IPS DF 4.7 (cell line): Measurements from ENCODE around the gene SORL1-AS1.
"Not testable (repeated sequence)": the region's sequence is repeated elsewhere in the genome, so short reads cannot be mapped to it uniquely, and the experiment has no call there.

Source experiments
- DNase-seq: peaks from one replicate; pipeline ENCODE4 v3.0.0-alpha.2; 2013; ENCODE audit warnings: low spot score; ENCODE audit errors: extremely low read depth

Gene SORL1-AS1

GRCh38 chr11:121452609-121453150, at the start of gene SORL1-AS1:
Gene SORL1-AS1 (minus strand): TSS chr11:121452967.
- no peak for DNase-seq

DNA sequence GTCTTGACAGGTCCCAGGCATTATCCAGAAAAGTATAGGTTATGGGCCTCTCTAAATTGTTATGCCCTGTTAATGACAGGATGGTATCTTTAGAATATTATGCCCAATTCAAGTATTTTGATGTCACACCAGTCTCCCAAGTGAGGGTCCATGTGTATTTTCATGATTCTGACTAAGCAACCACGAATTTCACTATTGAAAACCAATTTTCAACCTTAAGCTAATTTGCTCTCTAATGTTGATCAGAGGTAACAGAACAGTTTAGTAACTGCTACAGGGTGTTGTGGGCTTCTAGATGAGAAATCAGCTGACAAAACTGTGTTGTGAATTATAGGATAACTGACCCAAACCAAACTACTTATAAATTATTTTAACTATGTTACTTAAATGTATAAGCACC, 48.0 kb upstream of the SORL1-AS1 start:
- DNase-seq: no peak

GRCh38 chr11:121500275-121500674, 47.5 kb upstream of the SORL1-AS1 start:
- no peak for DNase-seq

- no peak for DNase-seq
Observed at GRCh38 chr11:121499405-121499804, 46.6 kb upstream of the SORL1-AS1 start.

GRCh38 chr11:121497176-121497998, 44.6 kb upstream of the SORL1-AS1 start:
- DNase-seq: no peak

DNA sequence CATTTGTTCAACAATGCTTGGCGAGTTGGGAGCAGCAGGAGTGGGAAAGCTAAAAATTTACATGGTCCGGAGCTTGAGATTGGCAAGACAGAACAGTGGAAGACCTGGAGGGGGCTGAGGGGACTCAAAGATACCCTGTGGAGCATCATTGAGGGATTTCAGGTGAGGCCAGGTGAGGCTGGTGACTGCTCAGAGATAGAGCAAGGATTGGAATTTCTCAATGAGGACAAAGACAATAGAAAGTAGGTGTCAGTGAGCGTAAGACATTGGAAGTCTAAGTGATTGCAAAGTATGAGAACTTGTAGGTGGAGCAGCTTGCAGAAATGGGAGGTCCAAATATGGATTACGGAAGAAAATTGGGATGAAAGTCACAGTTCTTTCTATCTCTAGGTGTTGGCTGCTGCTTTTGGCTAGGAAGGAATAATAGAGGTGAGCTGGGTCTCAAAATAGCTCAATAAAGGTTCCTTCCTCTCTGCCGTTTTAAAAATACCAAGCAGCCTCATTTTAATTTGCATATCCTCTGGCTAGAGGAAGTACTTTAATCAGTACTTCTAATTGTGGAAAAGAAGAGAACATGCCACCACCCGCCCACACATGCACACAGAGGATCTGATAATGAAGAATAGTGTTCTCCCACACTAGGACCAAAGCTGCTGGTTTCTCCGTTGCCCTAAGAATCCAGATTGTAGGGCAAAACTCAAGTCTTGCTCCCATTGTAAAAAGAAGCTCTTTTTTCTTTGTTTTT, 41.8 kb upstream of the SORL1-AS1 start:
- no peak for DNase-seq

- no peak for DNase-seq
Observed at GRCh38 chr11:121489823-121490222, 37.1 kb upstream of the SORL1-AS1 start.

DNA sequence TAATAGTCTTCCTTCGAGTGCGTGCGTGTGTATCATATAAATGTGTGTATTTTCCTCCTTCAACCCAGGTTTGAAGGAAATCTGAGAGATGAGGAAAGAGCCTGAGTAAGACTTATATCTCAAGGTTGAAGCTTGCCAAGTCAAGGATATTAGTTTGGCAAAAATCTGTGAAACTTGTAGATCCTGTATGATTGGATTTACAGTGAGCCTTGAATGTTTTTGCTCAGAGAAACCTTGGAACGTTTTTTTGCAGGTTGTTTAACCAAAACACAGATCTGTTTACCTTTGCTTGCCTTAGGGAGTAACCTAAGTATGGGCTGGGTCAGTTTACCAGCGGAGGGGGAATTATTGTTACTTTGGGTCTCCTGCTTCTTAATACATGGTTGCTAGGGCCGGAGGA, 35.9 kb upstream of the SORL1-AS1 start:
- no peak for DNase-seq

- DNase-seq: no peak
Observed at GRCh38 chr11:121488170-121488569, 35.4 kb upstream of the SORL1-AS1 start.

- DNase-seq: no peak
Observed at GRCh38 chr11:121487191-121487590, 34.4 kb upstream of the SORL1-AS1 start.

DNA sequence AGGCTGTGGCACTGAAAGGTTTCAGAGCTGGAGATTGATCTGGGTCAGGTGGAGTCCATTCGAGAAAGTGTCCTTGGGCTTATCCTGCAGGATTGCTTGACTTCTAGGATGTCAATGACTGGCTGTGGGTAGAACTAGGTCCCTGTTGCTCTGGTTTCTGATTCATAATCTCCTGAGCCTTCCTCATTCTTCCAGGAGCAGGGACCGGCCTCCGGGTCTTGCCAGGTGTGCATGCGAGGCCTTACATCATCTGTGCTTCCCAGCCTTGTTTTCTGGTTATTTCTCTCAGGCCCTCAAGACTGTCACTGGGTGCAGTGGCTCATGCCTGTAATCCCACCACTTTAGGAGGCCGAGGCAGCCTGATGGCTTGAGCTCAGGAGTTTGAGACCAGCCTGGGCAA, 33.3 kb upstream of the SORL1-AS1 start:
- DNase-seq: no peak

GRCh38 chr11:121485216-121485615, 32.4 kb upstream of the SORL1-AS1 start:
- DNase-seq: no peak

DNA sequence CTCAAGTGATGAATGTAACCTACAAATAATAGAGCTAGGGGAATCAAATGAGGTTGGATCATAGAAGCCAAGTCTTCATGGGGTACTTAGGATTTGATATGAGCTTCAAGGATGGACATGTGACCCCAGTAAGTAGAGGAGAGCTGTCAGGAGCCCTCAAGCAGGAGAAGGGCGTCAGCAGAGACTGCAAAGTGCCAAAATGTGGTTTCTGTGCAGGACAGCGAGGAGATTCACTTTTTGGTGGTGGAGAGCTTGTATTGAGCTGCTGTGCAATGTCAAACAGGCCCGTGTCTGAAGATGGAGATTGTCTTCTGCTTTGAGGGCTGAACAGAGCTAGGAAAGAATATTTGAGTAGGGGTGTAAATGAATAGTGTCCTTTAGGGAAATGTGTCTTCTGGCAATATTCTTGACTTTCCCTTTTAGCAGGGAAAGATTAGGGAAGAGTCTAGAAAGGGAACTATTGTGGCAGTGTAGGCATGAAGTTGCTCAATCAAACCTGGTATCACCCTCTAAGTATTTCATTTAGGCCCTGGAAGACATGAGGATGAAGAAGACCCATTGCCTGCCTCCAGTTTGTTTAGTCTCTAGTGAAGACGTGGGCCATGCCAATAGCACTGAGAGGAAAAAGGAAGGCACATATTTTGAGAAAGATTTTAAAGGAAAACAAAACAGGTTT, 31.2 kb upstream of the SORL1-AS1 start:
- no peak for DNase-seq

- DNase-seq: no peak
Observed at GRCh38 chr11:121482231-121483129, 29.7 kb upstream of the SORL1-AS1 start.

GRCh38 chr11:121481484-121482230, 28.9 kb upstream of the SORL1-AS1 start:
- not testable (repeated sequence) for DNase-seq

GRCh38 chr11:121479698-121480238, 27.0 kb upstream of the SORL1-AS1 start:
- DNase-seq: no peak

GRCh38 chr11:121478895-121479697, 26.3 kb upstream of the SORL1-AS1 start:
- peak; percentile 80 for DNase-seq

GRCh38 chr11:121478226-121478894, 25.6 kb upstream of the SORL1-AS1 start:
- DNase-seq: no peak
